ENCODE data around the gene SANBR. TPM values are rescaled to one million over a fixed set of nuclear protein-coding genes. Genes with fewer than 3 reads are reported as not detected.

Gene SANBR
- total and polyA plus RNA-seq, 2 of the 13 experiments (the other 11 are each of a cell fraction or from before 2014, with no cell fraction given) = 9.8 to 20.9 TPM

DNA sequence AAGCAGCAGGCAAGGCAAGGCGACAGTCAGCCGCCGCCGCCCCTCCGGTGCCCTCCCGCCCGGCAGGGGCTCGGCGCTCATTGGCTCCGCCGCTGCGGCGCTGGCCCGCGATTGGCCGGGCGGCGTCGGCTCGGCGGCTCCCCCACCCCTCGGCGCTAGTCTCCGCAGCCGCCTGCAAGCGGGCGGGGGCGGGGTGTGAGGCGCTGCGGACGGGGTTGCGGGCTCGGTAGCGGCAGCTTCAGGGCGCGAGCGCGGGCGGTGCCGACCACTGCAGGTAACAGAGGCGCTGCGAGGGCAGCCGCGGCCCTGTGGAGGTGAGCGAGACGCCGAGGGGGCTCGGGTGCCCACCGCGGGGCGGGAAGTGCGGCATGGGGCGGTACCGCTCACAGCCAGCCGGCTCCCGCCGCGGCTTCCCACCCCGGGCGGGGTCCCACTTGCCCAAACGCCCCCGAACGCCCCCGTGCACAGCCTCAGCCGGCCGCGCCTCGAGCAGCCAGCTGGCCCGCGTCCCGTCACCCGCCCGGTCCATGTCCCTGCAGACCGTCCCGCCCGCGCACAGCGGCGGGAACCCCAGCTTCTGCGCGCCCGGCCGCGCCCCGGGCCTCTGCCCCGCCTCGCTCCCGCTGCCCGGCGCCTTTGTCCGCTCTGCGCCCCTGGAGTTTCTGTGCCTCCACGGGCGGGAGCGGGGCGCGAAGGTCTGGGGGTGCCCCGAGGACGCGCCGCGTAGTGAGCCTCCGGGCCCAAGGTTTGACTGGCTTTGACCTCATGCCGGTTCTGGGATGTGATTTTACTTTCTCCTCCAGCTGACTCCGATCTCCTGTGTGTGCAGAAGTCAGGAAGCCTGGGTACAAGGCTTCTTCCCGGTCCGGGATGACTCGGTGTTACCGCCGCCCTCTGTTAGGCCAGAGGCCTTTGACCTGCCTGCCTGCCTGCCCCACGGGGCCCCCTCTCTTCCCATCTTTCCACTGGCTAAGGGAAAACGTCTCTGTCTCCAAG is at the start of gene SANBR (continued):
- TF ChIP-seq BHLHE40 (IDR thresholded peaks at IDR 0.05; ENCODE audit: low read length) (no peak; the same call in 1 of the 2 replicates), ZNF761 (CRISPR knock-in tag; conservative IDR thresholded peaks at IDR 0.05) (peak; percentile 64), CEBPG (CRISPR knock-in tag; IDR thresholded peaks at IDR 0.05) (peak; percentile 13; the same call in 1 of the 2 replicates), ZNF839 (CRISPR knock-in tag; IDR thresholded peaks at IDR 0.05; ENCODE audit: borderline replicate concordance) (peak; percentile 27; the same call in 1 of the 2 replicates), TGIF2 (CRISPR knock-in tag; IDR thresholded peaks at IDR 0.05) (peak; percentile 46; the same call in 1 of the 2 replicates), AKAP8 (CRISPR knock-in tag; IDR thresholded peaks at IDR 0.05) (peak; percentile 53; the same call in 1 of the 2 replicates), HNRNPL (IDR thresholded peaks at IDR 0.05; ENCODE audit: low read depth, low read length) (peak; percentile 29; the same call in 1 of the 2 replicates), ASH2L (IDR thresholded peaks at IDR 0.05; ENCODE audit: insufficient read length, low read depth, low read length) (peak; percentile 97), HOXA3 (CRISPR knock-in tag; IDR thresholded peaks at IDR 0.05) (peak; percentile 80), NFE2L2 (IDR thresholded peaks at IDR 0.05; ENCODE audit: low read length) (no peak), ZNF33B (CRISPR knock-in tag; IDR thresholded peaks at IDR 0.05) (0 out of 2 replicates have a peak, but pooled peaks have one; percentile 76)
- TF ChIP-seq, protein P1, sequence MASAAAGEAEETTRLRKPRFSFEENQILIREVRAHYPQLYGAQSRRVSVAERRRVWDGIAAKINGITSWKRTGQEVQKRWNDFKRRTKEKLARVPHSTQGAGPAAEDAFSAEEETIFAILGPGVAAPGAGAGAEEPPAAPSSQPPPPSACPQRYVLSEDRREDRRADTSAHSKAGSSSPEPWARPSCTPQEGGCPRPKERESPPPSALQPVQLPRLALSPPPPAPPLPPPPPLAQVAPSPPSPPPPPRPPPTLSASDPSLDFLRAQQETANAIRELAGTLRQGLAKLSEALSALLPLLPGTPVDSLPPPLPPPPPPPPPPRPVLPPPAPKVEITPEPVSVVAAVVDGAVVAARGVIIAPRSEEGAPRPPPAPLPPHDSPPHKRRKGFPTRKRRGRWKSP (CRISPR knock-in tag; IDR thresholded peaks at IDR 0.05) = peak; percentile 91; the same call in 1 of the 2 replicates
- TF ChIP-seq, protein P2, sequence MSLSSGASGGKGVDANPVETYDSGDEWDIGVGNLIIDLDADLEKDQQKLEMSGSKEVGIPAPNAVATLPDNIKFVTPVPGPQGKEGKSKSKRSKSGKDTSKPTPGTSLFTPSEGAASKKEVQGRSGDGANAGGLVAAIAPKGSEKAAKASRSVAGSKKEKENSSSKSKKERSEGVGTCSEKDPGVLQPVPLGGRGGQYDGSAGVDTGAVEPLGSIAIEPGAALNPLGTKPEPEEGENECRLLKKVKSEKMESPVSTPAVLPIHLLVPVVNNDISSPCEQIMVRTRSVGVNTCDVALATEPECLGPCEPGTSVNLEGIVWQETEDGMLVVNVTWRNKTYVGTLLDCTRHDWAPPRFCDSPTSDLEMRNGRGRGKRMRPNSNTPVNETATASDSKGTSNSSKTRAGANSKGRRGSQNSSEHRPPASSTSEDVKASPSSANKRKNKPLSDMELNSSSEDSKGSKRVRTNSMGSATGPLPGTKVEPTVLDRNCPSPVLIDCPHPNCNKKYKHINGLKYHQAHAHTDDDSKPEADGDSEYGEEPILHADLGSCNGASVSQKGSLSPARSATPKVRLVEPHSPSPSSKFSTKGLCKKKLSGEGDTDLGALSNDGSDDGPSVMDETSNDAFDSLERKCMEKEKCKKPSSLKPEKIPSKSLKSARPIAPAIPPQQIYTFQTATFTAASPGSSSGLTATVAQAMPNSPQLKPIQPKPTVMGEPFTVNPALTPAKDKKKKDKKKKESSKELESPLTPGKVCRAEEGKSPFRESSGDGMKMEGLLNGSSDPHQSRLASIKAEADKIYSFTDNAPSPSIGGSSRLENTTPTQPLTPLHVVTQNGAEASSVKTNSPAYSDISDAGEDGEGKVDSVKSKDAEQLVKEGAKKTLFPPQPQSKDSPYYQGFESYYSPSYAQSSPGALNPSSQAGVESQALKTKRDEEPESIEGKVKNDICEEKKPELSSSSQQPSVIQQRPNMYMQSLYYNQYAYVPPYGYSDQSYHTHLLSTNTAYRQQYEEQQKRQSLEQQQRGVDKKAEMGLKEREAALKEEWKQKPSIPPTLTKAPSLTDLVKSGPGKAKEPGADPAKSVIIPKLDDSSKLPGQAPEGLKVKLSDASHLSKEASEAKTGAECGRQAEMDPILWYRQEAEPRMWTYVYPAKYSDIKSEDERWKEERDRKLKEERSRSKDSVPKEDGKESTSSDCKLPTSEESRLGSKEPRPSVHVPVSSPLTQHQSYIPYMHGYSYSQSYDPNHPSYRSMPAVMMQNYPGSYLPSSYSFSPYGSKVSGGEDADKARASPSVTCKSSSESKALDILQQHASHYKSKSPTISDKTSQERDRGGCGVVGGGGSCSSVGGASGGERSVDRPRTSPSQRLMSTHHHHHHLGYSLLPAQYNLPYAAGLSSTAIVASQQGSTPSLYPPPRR (CRISPR knock-in tag; IDR thresholded peaks at IDR 0.05; ENCODE audit: borderline replicate concordance) = no peak
- TF ChIP-seq, protein P3, sequence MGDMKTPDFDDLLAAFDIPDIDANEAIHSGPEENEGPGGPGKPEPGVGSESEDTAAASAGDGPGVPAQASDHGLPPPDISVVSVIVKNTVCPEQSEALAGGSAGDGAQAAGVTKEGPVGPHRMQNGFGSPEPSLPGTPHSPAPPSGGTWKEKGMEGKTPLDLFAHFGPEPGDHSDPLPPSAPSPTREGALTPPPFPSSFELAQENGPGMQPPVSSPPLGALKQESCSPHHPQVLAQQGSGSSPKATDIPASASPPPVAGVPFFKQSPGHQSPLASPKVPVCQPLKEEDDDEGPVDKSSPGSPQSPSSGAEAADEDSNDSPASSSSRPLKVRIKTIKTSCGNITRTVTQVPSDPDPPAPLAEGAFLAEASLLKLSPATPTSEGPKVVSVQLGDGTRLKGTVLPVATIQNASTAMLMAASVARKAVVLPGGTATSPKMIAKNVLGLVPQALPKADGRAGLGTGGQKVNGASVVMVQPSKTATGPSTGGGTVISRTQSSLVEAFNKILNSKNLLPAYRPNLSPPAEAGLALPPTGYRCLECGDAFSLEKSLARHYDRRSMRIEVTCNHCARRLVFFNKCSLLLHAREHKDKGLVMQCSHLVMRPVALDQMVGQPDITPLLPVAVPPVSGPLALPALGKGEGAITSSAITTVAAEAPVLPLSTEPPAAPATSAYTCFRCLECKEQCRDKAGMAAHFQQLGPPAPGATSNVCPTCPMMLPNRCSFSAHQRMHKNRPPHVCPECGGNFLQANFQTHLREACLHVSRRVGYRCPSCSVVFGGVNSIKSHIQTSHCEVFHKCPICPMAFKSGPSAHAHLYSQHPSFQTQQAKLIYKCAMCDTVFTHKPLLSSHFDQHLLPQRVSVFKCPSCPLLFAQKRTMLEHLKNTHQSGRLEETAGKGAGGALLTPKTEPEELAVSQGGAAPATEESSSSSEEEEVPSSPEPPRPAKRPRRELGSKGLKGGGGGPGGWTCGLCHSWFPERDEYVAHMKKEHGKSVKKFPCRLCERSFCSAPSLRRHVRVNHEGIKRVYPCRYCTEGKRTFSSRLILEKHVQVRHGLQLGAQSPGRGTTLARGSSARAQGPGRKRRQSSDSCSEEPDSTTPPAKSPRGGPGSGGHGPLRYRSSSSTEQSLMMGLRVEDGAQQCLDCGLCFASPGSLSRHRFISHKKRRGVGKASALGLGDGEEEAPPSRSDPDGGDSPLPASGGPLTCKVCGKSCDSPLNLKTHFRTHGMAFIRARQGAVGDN (CRISPR knock-in tag; IDR thresholded peaks at IDR 0.05) = peak; percentile 88
- TF ChIP-seq, protein P4, sequence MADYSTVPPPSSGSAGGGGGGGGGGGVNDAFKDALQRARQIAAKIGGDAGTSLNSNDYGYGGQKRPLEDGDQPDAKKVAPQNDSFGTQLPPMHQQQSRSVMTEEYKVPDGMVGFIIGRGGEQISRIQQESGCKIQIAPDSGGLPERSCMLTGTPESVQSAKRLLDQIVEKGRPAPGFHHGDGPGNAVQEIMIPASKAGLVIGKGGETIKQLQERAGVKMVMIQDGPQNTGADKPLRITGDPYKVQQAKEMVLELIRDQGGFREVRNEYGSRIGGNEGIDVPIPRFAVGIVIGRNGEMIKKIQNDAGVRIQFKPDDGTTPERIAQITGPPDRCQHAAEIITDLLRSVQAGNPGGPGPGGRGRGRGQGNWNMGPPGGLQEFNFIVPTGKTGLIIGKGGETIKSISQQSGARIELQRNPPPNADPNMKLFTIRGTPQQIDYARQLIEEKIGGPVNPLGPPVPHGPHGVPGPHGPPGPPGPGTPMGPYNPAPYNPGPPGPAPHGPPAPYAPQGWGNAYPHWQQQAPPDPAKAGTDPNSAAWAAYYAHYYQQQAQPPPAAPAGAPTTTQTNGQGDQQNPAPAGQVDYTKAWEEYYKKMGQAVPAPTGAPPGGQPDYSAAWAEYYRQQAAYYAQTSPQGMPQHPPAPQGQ (CRISPR knock-in tag; IDR thresholded peaks at IDR 0.05; ENCODE audit: borderline replicate concordance) = 0 out of 2 replicates have a peak, but pooled peaks have one; percentile 49
